ENCODE results near the gene OTX1. TPM values are rescaled to one million over a fixed set of nuclear protein-coding genes. Genes with fewer than 3 reads are reported as not detected.

OTX1 gene
- total RNA-seq, 2 donors from 2014 or later, result 11.7 to 19.0 TPM

DNA sequence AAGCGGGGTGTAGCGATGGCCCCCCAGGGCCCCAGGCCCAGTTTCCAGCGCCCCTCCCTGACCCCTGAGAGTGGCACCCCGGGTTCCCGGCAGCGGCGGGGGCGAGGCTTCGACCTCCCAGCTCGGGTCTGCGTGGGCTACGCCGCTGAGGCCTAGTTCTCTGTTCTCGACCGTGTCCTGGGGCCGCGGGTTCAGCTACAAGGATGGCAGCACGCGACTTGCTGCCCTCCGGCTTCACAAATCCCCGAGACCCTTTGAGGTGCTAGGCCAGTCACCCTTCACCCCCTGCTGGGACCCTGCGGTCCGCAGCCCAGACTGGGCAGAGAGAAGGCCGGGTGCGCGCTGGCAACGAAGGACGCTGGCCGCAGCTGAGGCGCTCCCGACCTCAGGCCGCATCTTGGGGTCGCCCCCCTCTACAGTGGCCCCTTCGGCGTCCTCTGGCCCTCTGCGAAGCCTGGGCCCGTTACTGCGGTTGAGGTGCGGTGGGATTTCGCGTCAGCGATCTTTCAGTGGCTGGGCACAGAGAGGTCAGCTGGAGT lies 1.2 kb downstream of the OTX1 start:
- Mint-ChIP-seq H3K27ac (no peak overlapping the region), H3K27me3 (ENCODE audit: insufficient read depth) (peaks cover 93% of the 10 kb centered on the region), H3K9me3 (peaks cover 3% of the 10 kb centered on the region), H3K4me3 (peak overlapping the region; percentile 78), H3K4me1 (peaks cover 48% of the 10 kb centered on the region), H3K36me3 (ENCODE audit: low read depth) (peaks cover 36% of the 10 kb centered on the region)
- Histone ChIP-seq H3K9ac (ENCODE audit: extremely low read depth, low read length, poor library complexity, severe bottlenecking) (no peak overlapping the region), H3K36me3 (ENCODE audit: control insufficient read depth, insufficient read depth, low read length) (no peaks in the 10 kb centered on the region), H3K9me3 (ENCODE audit: control insufficient read depth, low read length) (peaks cover 5% of the 10 kb centered on the region), H3K4me1 (ENCODE audit: control insufficient read depth, insufficient read depth, low read length) (peaks cover 8% of the 10 kb centered on the region), H3K4me3 (ENCODE audit: low read length) (peak overlapping the region; percentile 84), H3K27me3 (ENCODE audit: control insufficient read depth, insufficient read depth, low read length, poor library complexity, severe bottlenecking) (peaks cover 97% of the 10 kb centered on the region), H3K27ac (ENCODE audit: low read depth, low read length) (no peak overlapping the region)
- DNase-seq, result peak; percentile 71
- no peak for TF ChIP-seq CTCF (conservative IDR thresholded peaks at IDR 0.05)
- WGBS, 2 experiments (ENCODE audit: insufficient coverage in 1 of 2, insufficient read length in 1 of 2), result 20 to 21% methylated on average over 14 to 42 of the region's 42 CpGs

- no peak overlapping the region for H3K9ac ChIP-seq (ENCODE audit: extremely low read depth, low read length, poor library complexity, severe bottlenecking)
- H3K4me3 ChIP-seq (ENCODE audit: low read length), result no peak overlapping the region
- no peak for TF ChIP-seq CTCF (conservative IDR thresholded peaks at IDR 0.05)
- no peaks in the 10 kb centered on the region for H3K36me3 ChIP-seq (ENCODE audit: control insufficient read depth, insufficient read depth, low read length)
- no peak overlapping the region for H3K27ac Mint-ChIP-seq
- peak overlapping the region; percentile 78 for H3K4me3 Mint-ChIP-seq
- H3K27ac ChIP-seq (ENCODE audit: low read depth, low read length), result no peak overlapping the region
- peaks cover 5% of the 10 kb centered on the region for H3K9me3 ChIP-seq (ENCODE audit: control insufficient read depth, low read length)
- peak; percentile 57 for DNase-seq
- H3K4me1 Mint-ChIP-seq, result peaks cover 48% of the 10 kb centered on the region
- WGBS, 2 experiments (ENCODE audit: insufficient coverage in 1 of 2, insufficient read length in 1 of 2), result 28 to 37% methylated on average over 17 to 27 of the region's 27 CpGs
- H3K36me3 Mint-ChIP-seq (ENCODE audit: low read depth), result peaks cover 42% of the 10 kb centered on the region
- peaks cover 94% of the 10 kb centered on the region for H3K27me3 Mint-ChIP-seq (ENCODE audit: insufficient read depth)
- H3K27me3 ChIP-seq (ENCODE audit: control insufficient read depth, insufficient read depth, low read length, poor library complexity, severe bottlenecking), result peaks cover 97% of the 10 kb centered on the region
- H3K4me1 ChIP-seq (ENCODE audit: control insufficient read depth, insufficient read depth, low read length), result peaks cover 8% of the 10 kb centered on the region
- peaks cover 3% of the 10 kb centered on the region for H3K9me3 Mint-ChIP-seq
Observed at GRCh38 chr2:63052411-63053080, 1.9 kb downstream of the OTX1 start.

GRCh38 chr2:63053081-63053888 lies 2.7 kb downstream of the OTX1 start:
- no peak overlapping the region for H3K27ac ChIP-seq (ENCODE audit: low read depth, low read length)
- no peak for TF ChIP-seq CTCF (conservative IDR thresholded peaks at IDR 0.05)
- Mint-ChIP-seq H3K27me3 (ENCODE audit: insufficient read depth) (peaks cover 94% of the 10 kb centered on the region), H3K4me1 (peaks cover 54% of the 10 kb centered on the region), H3K9me3 (peaks cover 3% of the 10 kb centered on the region), H3K27ac (no peak overlapping the region), H3K4me3 (peak overlapping the region; percentile 78), H3K36me3 (ENCODE audit: low read depth) (peaks cover 44% of the 10 kb centered on the region)
- H3K27me3 ChIP-seq (ENCODE audit: control insufficient read depth, insufficient read depth, low read length, poor library complexity, severe bottlenecking), result peaks cover 97% of the 10 kb centered on the region
- no peaks in the 10 kb centered on the region for H3K36me3 ChIP-seq (ENCODE audit: control insufficient read depth, insufficient read depth, low read length)
- H3K4me1 ChIP-seq (ENCODE audit: control insufficient read depth, insufficient read depth, low read length), result peaks cover 7% of the 10 kb centered on the region
- peak; percentile 60 for DNase-seq
- peaks cover 5% of the 10 kb centered on the region for H3K9me3 ChIP-seq (ENCODE audit: control insufficient read depth, low read length)
- H3K9ac ChIP-seq (ENCODE audit: extremely low read depth, low read length, poor library complexity, severe bottlenecking), result no peak overlapping the region
- no peak overlapping the region for H3K4me3 ChIP-seq (ENCODE audit: low read length)
- 9 to 16% methylated on average over 15 to 31 of the region's 34 CpGs for WGBS, 2 experiments (ENCODE audit: insufficient coverage in 1 of 2, insufficient read length in 1 of 2)

Data from endodermal cell (in vitro differentiated cells).